WTC11 (cell line): ENCODE data around the gene CPT1C. TPM values are rescaled to one million over a fixed set of nuclear protein-coding genes. Genes with fewer than 3 reads are reported as not detected.

Experiments used
- ATAC-seq: fragments of 200-7000 bp; cut with Tn5 transposase; 2 replicates; pipeline ENCODE4 v1.10.0; 2021; ENCODE audit warnings: mild to moderate bottlenecking, moderate library complexity
- CTCF ChIA-PET: fragments of 300-600 bp; sonication (Branson Sonifier 250); formaldehyde crosslinking; loops from one replicate; lab custom pipeline; 2021; ENCODE audit warnings: antibody characterized with exemption; lab: Charles Lee
- POLR2A ChIA-PET: fragments of 350-600 bp; sonication (Branson Sonifier 250); formaldehyde crosslinking; loops from one replicate; lab custom pipeline; 2021; ENCODE audit warnings: antibody characterized with exemption; lab: Charles Lee
- DNase-seq: peaks from one replicate; pipeline ENCODE4 v3.0.0; 2021; ENCODE audit warnings: low spot score
- H3K27ac Mint-ChIP-seq: 2 replicates; pipeline ENCODE4 v1.8.0; 2021; ENCODE audit warnings: mixed read lengths
- H3K27me3 Mint-ChIP-seq: 2 replicates; pipeline ENCODE4 v1.8.0; 2021; ENCODE audit warnings: low read depth, mild to moderate bottlenecking, moderate library complexity, mixed read lengths
- H3K36me3 Mint-ChIP-seq: 2 replicates; pipeline ENCODE4 v1.8.0; 2021; ENCODE audit warnings: mixed read lengths
- H3K4me1 Mint-ChIP-seq: 2 replicates; pipeline ENCODE4 v1.8.0; 2022; ENCODE audit warnings: mixed read lengths
- H3K4me3 Mint-ChIP-seq: 2 replicates; pipeline ENCODE4 v1.8.0; 2021; ENCODE audit warnings: mild to moderate bottlenecking, moderate library complexity, mixed read lengths
- H3K9me3 Mint-ChIP-seq: 2 replicates; pipeline ENCODE4 v1.8.0; 2021; ENCODE audit warnings: mixed read lengths
- ATF1 ChIP-seq: sonication (generic); formaldehyde crosslinking; IDR thresholded peaks from 2 replicates; pipeline ENCODE4 v1.8.1; 2023; ENCODE audit warnings: mild to moderate bottlenecking, moderate library complexity, missing genetic modification reagents
- CREB1 ChIP-seq: sonication (generic); formaldehyde crosslinking; IDR thresholded peaks from 2 replicates; pipeline ENCODE4 v1.8.0; 2023; ENCODE audit warnings: mild to moderate bottlenecking, missing genetic modification reagents
- ERG ChIP-seq: fragments of 250-450 bp; sonication (Bioruptor Pico); IDR thresholded peaks from 2 replicates; pipeline ENCODE4 v1.8.0; 2021; ENCODE audit warnings: mild to moderate bottlenecking
- ESRRA ChIP-seq: sonication (generic); formaldehyde crosslinking; IDR thresholded peaks from 2 replicates; pipeline ENCODE4 v1.8.1; 2022; ENCODE audit warnings: mild to moderate bottlenecking, missing genetic modification reagents, borderline replicate concordance
- ETV6 ChIP-seq: sonication (generic); formaldehyde crosslinking; IDR thresholded peaks from 2 replicates; pipeline ENCODE4 v1.8.1; 2022; ENCODE audit warnings: mild to moderate bottlenecking, missing genetic modification reagents
- FOXJ3 ChIP-seq: sonication (generic); formaldehyde crosslinking; IDR thresholded peaks from 2 replicates; pipeline ENCODE4 v1.9.0; 2021; ENCODE audit warnings: missing genetic modification reagents, mild to moderate bottlenecking, borderline replicate concordance
- GABPB1 ChIP-seq: sonication (generic); formaldehyde crosslinking; IDR thresholded peaks from 2 replicates; pipeline ENCODE4 v1.8.1; 2023; ENCODE audit warnings: mild to moderate bottlenecking, missing genetic modification reagents
- JAZF1 ChIP-seq: fragments of 250-450 bp; sonication (Bioruptor Pico); IDR thresholded peaks from 2 replicates; pipeline ENCODE4 v1.9.0; 2021; ENCODE audit warnings: moderate library complexity, mild to moderate bottlenecking, inconsistent platforms
- KAT7 ChIP-seq: sonication (generic); formaldehyde crosslinking; IDR thresholded peaks from 2 replicates; pipeline ENCODE4 v1.8.1; 2023; ENCODE audit warnings: missing genetic modification reagents, mild to moderate bottlenecking, borderline replicate concordance
- NFATC4 ChIP-seq: fragments of 250-450 bp; sonication (Bioruptor Pico); IDR thresholded peaks from 2 replicates; pipeline ENCODE4 v1.9.0; 2021; ENCODE audit warnings: mild to moderate bottlenecking
- NFE2L1 ChIP-seq: sonication (generic); formaldehyde crosslinking; IDR thresholded peaks from 2 replicates; pipeline ENCODE4 v1.8.1; 2023; ENCODE audit warnings: missing genetic modification reagents
- NR2C2 ChIP-seq: sonication (generic); formaldehyde crosslinking; IDR thresholded peaks from 2 replicates; pipeline ENCODE4 v1.8.0; 2022; ENCODE audit warnings: mild to moderate bottlenecking, missing genetic modification reagents
- OVOL2 ChIP-seq: fragments of 250-450 bp; sonication (Bioruptor Pico); IDR thresholded peaks from 2 replicates; pipeline ENCODE4 v1.9.0; 2021; ENCODE audit warnings: mild to moderate bottlenecking, borderline replicate concordance
- PRRX2 ChIP-seq: fragments of 250-450 bp; sonication (Bioruptor Pico); IDR thresholded peaks from 2 replicates; pipeline ENCODE4 v1.8.0; 2021; ENCODE audit warnings: mild to moderate bottlenecking
- TEAD1 ChIP-seq: sonication (generic); formaldehyde crosslinking; IDR thresholded peaks from 2 replicates; pipeline ENCODE4 v1.8.0; 2022; ENCODE audit warnings: mild to moderate bottlenecking, missing genetic modification reagents
- TP53 ChIP-seq: sonication (generic); formaldehyde crosslinking; IDR thresholded peaks from 2 replicates; pipeline ENCODE4 v1.8.1; 2023; ENCODE audit warnings: mild to moderate bottlenecking, missing genetic modification reagents
- ZNF121 ChIP-seq: sonication (generic); formaldehyde crosslinking; IDR thresholded peaks from 2 replicates; pipeline ENCODE4 v1.8.0; 2023; ENCODE audit warnings: missing genetic modification reagents
- ZNF317 ChIP-seq: sonication (generic); formaldehyde crosslinking; IDR thresholded peaks from 2 replicates; pipeline ENCODE4 v1.8.1; 2023; ENCODE audit warnings: low read depth, mild to moderate bottlenecking, moderate library complexity, missing genetic modification reagents, borderline replicate concordance
- ZNF512 ChIP-seq: sonication (generic); formaldehyde crosslinking; IDR thresholded peaks from 2 replicates; pipeline ENCODE4 v1.8.1; 2022; ENCODE audit warnings: missing genetic modification reagents, borderline replicate concordance
- ZNF532 ChIP-seq: fragments of 250-450 bp; sonication (Bioruptor Pico); IDR thresholded peaks from 2 replicates; pipeline ENCODE4 v1.9.0; 2021; ENCODE audit warnings: mild to moderate bottlenecking, borderline replicate concordance
- total RNA-seq: library from RNA; stranded (reverse); gene quantifications from 3 replicates; pipeline ENCODE4 v1.2.3, GENCODE V29; 2021
- TF ChIP-seq, protein P1 (sequence below): sonication (generic); formaldehyde crosslinking; IDR thresholded peaks from 2 replicates; pipeline ENCODE4 v1.8.1; 2022; ENCODE audit warnings: mild to moderate bottlenecking, missing genetic modification reagents, moderate library complexity, borderline replicate concordance

CPT1C gene
- total RNA-seq, 1 experiment from 2014 or later: 74.6 TPM

GRCh38 chr19:49761625-49762311, 70.9 kb downstream of the CPT1C start:
- TF ChIP-seq ZNF121: no peak
- no peak for TF ChIP-seq TP53 (CRISPR knock-in tag)
- TF ChIP-seq ZNF512 (CRISPR knock-in tag): no peak
- TF ChIP-seq NR2C2 (CRISPR knock-in tag): no peak
- TF ChIP-seq ZNF532 (CRISPR knock-in tag): no peak
- no peak for TF ChIP-seq CREB1 (CRISPR knock-in tag)
- TF ChIP-seq KAT7 (CRISPR knock-in tag): no peak
- no peak for TF ChIP-seq TEAD1 (CRISPR knock-in tag)
- no peak for TF ChIP-seq ERG
- no peak for TF ChIP-seq FOXJ3 (CRISPR knock-in tag)
- no peak for TF ChIP-seq JAZF1 (CRISPR knock-in tag)
- Mint-ChIP-seq H3K36me3 (no peaks in the 10 kb centered on the region), H3K9me3 (no peaks in the 10 kb centered on the region), H3K27ac (peak overlapping the region; percentile 11; the same call in 1 of the 2 replicates), H3K27me3 (peaks cover 15% of the 10 kb centered on the region), H3K4me1 (peaks cover 18% of the 10 kb centered on the region), H3K4me3 (no peak overlapping the region)
- ChIA-PET CTCF (no interaction called here), POLR2A (no interaction called here)
- ATAC-seq (no peak), DNase-seq (no peak)

DNA sequence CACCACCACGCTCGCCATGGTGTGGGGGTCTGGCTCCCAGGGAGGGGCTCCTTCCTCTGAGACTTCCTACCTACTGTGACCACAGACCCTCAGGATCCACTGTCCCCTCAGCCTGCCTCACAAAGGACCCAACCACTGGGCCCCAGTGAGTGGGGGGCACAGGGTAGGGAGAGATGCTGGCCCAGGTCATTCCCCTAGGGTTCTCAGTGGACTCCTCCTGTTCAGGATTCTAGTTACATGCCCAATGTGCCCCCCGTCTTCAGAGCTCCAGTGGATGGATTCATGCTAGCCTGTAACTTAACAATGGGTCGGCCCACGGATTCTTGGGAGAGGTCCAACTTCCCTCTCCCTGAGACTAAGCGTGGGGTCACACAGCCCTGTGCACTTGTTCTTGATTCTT, 72.3 kb downstream of the CPT1C start, which contains the start of gene TSKS:
Gene TSKS (minus strand): TSS at position 77 of the 400 bp plus-strand sequence. CDS start 59 bp downstream, at position 18.
- no peak for ATAC-seq
- no peaks in the 10 kb centered on the region for H3K9me3 Mint-ChIP-seq
- peak within 1 kb of the TSS; percentile 53 for H3K27ac Mint-ChIP-seq
- TF ChIP-seq ETV6 (CRISPR knock-in tag) (no peak), NFATC4 (no peak), ZNF532 (CRISPR knock-in tag) (no peak), ESRRA (CRISPR knock-in tag) (no peak), GABPB1 (CRISPR knock-in tag) (no peak), NFE2L1 (CRISPR knock-in tag) (no peak), OVOL2 (CRISPR knock-in tag) (no peak), ZNF317 (CRISPR knock-in tag) (no peak), ERG (no peak), ATF1 (CRISPR knock-in tag) (no peak), PRRX2 (no peak)
- TF ChIP-seq, protein P1, sequence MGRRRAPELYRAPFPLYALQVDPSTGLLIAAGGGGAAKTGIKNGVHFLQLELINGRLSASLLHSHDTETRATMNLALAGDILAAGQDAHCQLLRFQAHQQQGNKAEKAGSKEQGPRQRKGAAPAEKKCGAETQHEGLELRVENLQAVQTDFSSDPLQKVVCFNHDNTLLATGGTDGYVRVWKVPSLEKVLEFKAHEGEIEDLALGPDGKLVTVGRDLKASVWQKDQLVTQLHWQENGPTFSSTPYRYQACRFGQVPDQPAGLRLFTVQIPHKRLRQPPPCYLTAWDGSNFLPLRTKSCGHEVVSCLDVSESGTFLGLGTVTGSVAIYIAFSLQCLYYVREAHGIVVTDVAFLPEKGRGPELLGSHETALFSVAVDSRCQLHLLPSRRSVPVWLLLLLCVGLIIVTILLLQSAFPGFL: no peak
- ChIA-PET CTCF (interaction anchor here (0.7 kb wide), 1 partner anchor 12 kb away, joined by 3 read pairs; no protein-coding TSS in a partner anchor), POLR2A (no interaction called here)
- H3K27me3 Mint-ChIP-seq: peaks cover 8% of the 10 kb centered on the region
- no peak for DNase-seq
- peaks cover 26% of the 10 kb centered on the region for H3K4me1 Mint-ChIP-seq
- no peaks in the 10 kb centered on the region for H3K36me3 Mint-ChIP-seq
- no peak within 1 kb of the TSS for H3K4me3 Mint-ChIP-seq
